Activated CD8-positive, alpha-beta T cell treated with anti-CD3 and anti-CD28 coated beads for 36 hours (primary cell): ENCODE data around the gene MSANTD3. TPM values are rescaled to one million over a fixed set of nuclear protein-coding genes. Genes with fewer than 3 reads are reported as not detected.

Experiments
- ATAC-seq: fragments of 200-7000 bp; cut with Tn5 transposase; one replicate; pipeline ENCODE4 v1.10.0; 2021; ENCODE audit warnings: mild to moderate bottlenecking, moderate library complexity
- CTCF ChIA-PET: fragments of 350-600 bp; sonication (Branson Sonifier 250); formaldehyde crosslinking; loops from one replicate; lab custom pipeline; 2021; ENCODE audit warnings: antibody characterized with exemption; lab: Charles Lee
- POLR2A ChIA-PET: fragments of 350-600 bp; sonication (Branson Sonifier 250); formaldehyde crosslinking; loops from one replicate; lab custom pipeline; 2021; ENCODE audit warnings: antibody characterized with exemption; lab: Charles Lee
- DNase-seq: peaks from one replicate; pipeline ENCODE4 v3.0.0-alpha.2; 2020
- H3K27ac Mint-ChIP-seq: one replicate; pipeline ENCODE4 v1.8.0; 2021; ENCODE audit warnings: mild to moderate bottlenecking, mixed read lengths
- H3K27me3 Mint-ChIP-seq: one replicate; pipeline ENCODE4 v1.8.0; 2021; ENCODE audit warnings: mixed read lengths
- H3K36me3 Mint-ChIP-seq: one replicate; pipeline ENCODE4 v1.8.0; 2021; ENCODE audit warnings: low read depth, mixed read lengths
- H3K4me1 Mint-ChIP-seq: one replicate; pipeline ENCODE4 v1.8.0; 2021; ENCODE audit warnings: low read depth, mixed read lengths
- H3K4me3 Mint-ChIP-seq: one replicate; pipeline ENCODE4 v1.8.0; 2021; ENCODE audit warnings: mild to moderate bottlenecking, moderate library complexity, mixed read lengths
- H3K9me3 Mint-ChIP-seq: one replicate; pipeline ENCODE4 v1.8.0; 2021; ENCODE audit warnings: mixed read lengths
- CTCF ChIP-seq: fragments of 200-600 bp; IDR thresholded peaks from one replicate; pipeline ENCODE4 v1.8.0; 2022; ENCODE audit warnings: antibody characterized with exemption, mild to moderate bottlenecking
- intact Hi-C: fragments of 100-400 bp; cut with micrococcal nuclease; formaldehyde crosslinking; loops from one replicate; pipeline ENCODE4 v1.10.0; 2022
- total RNA-seq, 2 experiments: library from RNA; stranded (reverse); gene quantifications; one replicate each; pipeline ENCODE4 v1.2.3, GENCODE V29; 2021

Gene MSANTD3
- total RNA-seq, 2 experiments from 2014 or later: 13.3 to 14.6 TPM

- ChIA-PET CTCF (no interaction called here), POLR2A (no interaction called here)
- ATAC-seq (no peak), DNase-seq (no peak)
- intact Hi-C loops: no loop called here
- Mint-ChIP-seq H3K27me3 (no peaks in the 10 kb centered on the region), H3K27ac (no peak overlapping the region), H3K4me1 (peaks cover 8% of the 10 kb centered on the region), H3K4me3 (no peak overlapping the region), H3K9me3 (peaks cover 3% of the 10 kb centered on the region), H3K36me3 (peaks cover 17% of the 10 kb centered on the region)
- TF ChIP-seq CTCF: no peak
These were observed 26.0 kb downstream of the MSANTD3 start for GRCh38 chr9:100452894-100453293.

- no peaks in the 10 kb centered on the region for H3K27me3 Mint-ChIP-seq
- ATAC-seq (no peak), DNase-seq (no peak)
- intact Hi-C loops: no loop called here
- ChIA-PET CTCF (interaction anchor here (1.0 kb wide), 1 partner anchor 18 kb away, joined by 3 read pairs; no protein-coding TSS in a partner anchor), POLR2A (no interaction called here)
- TF ChIP-seq CTCF: no peak
- no peak overlapping the region for H3K4me3 Mint-ChIP-seq
- peaks cover 3% of the 10 kb centered on the region for H3K9me3 Mint-ChIP-seq
- H3K36me3 Mint-ChIP-seq: peaks cover 16% of the 10 kb centered on the region
- no peaks in the 10 kb centered on the region for H3K4me1 Mint-ChIP-seq
- no peak overlapping the region for H3K27ac Mint-ChIP-seq
These were observed 28.5 kb downstream of the MSANTD3 start for GRCh38 chr9:100455470-100455869.

GRCh38 chr9:100457517-100457916 lies 30.6 kb downstream of the MSANTD3 start:
- TF ChIP-seq CTCF: no peak
- no peaks in the 10 kb centered on the region for H3K27me3 Mint-ChIP-seq
- H3K4me3 Mint-ChIP-seq: no peak overlapping the region
- ATAC-seq (no peak), DNase-seq (no peak)
- ChIA-PET CTCF (no interaction called here), POLR2A (no interaction called here)
- H3K9me3 Mint-ChIP-seq: peaks cover 2% of the 10 kb centered on the region
- intact Hi-C loops: no loop called here
- H3K27ac Mint-ChIP-seq: no peak overlapping the region
- no peaks in the 10 kb centered on the region for H3K4me1 Mint-ChIP-seq
- H3K36me3 Mint-ChIP-seq: peaks cover 8% of the 10 kb centered on the region

GRCh38 chr9:100459963-100460362 lies 33.0 kb downstream of the MSANTD3 start:
- Mint-ChIP-seq H3K27ac (no peak overlapping the region), H3K4me3 (no peak overlapping the region), H3K4me1 (no peaks in the 10 kb centered on the region), H3K36me3 (no peaks in the 10 kb centered on the region), H3K9me3 (no peaks in the 10 kb centered on the region), H3K27me3 (peaks cover under 1% of the 10 kb centered on the region)
- CTCF ChIA-PET: interaction anchor here (1.2 kb wide), 1 partner anchor 22 kb away, joined by 4 read pairs; no protein-coding TSS in a partner anchor
- TF ChIP-seq CTCF: no peak
- intact Hi-C loops: no loop called here
- POLR2A ChIA-PET: no interaction called here
- no peak for DNase-seq
- ATAC-seq: no peak

- Mint-ChIP-seq H3K27ac (no peak overlapping the region), H3K36me3 (no peaks in the 10 kb centered on the region), H3K27me3 (peaks cover 5% of the 10 kb centered on the region), H3K4me3 (no peak overlapping the region), H3K9me3 (no peaks in the 10 kb centered on the region), H3K4me1 (no peaks in the 10 kb centered on the region)
- ChIA-PET CTCF (no interaction called here), POLR2A (no interaction called here)
- intact Hi-C loops: no loop called here
- no peak for TF ChIP-seq CTCF
- no peak for DNase-seq
- ATAC-seq: no peak
These were observed 38.3 kb downstream of the MSANTD3 start for GRCh38 chr9:100465274-100465673.
